ENCODE measurements around the gene AEBP2. TPM values are rescaled to one million over a fixed set of nuclear protein-coding genes. Genes with fewer than 3 reads are reported as not detected.

AEBP2 gene
- total RNA-seq, 4 donors from 2014 or later = 23.6 to 41.4 (median 38.6) TPM

DNA sequence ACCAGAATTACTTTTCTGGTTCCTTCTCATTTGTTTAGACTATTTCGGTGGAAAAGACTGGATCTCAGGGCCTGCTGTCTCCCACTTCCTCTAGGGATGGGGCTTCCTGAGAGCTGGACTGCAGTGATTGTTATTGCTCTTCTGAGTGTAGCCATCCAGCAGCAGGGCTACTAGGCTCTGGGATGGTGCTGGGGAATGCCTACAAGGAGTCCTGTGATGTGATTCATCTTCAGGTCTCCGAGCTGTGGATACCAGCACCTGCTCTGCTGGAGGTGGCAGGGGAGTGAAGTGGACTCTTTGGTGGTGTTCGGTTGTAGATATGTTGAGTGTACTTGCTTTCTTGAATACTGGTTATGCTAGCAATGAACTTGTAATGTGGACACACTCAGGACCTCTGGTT lies 42.7 kb downstream of the AEBP2 start:
- Histone ChIP-seq H3K4me1 (peaks cover 0 to 27% (median 0%) of the 10 kb centered on the region in 3 donors), H3K27ac (no peak overlapping the region), H3K9me3 (peaks cover 0 to 10% (median 0%) of the 10 kb centered on the region in 3 donors), H3K36me3 (peaks cover 0 to 14% of the 10 kb centered on the region in 2 donors), H3K27me3 (no peaks in the 10 kb centered on the region), H3K4me3 (no peak overlapping the region)
- TF ChIP-seq EP300 (IDR thresholded peaks at IDR 0.05) = no peak
- TF ChIP-seq POLR2A (IDR thresholded peaks at IDR 0.05) = no peak
- TF ChIP-seq POLR2AphosphoS5 (IDR thresholded peaks at IDR 0.05) = no peak
- TF ChIP-seq, protein P1, sequence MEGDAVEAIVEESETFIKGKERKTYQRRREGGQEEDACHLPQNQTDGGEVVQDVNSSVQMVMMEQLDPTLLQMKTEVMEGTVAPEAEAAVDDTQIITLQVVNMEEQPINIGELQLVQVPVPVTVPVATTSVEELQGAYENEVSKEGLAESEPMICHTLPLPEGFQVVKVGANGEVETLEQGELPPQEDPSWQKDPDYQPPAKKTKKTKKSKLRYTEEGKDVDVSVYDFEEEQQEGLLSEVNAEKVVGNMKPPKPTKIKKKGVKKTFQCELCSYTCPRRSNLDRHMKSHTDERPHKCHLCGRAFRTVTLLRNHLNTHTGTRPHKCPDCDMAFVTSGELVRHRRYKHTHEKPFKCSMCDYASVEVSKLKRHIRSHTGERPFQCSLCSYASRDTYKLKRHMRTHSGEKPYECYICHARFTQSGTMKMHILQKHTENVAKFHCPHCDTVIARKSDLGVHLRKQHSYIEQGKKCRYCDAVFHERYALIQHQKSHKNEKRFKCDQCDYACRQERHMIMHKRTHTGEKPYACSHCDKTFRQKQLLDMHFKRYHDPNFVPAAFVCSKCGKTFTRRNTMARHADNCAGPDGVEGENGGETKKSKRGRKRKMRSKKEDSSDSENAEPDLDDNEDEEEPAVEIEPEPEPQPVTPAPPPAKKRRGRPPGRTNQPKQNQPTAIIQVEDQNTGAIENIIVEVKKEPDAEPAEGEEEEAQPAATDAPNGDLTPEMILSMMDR (IDR thresholded peaks at IDR 0.05) = no peak
- 90 to 100% methylated on average over 1 to 3 of the region's 3 CpGs for WGBS, 2 donors (ENCODE audit: low coverage in 1 of 2)
- no peak for ATAC-seq

DNA sequence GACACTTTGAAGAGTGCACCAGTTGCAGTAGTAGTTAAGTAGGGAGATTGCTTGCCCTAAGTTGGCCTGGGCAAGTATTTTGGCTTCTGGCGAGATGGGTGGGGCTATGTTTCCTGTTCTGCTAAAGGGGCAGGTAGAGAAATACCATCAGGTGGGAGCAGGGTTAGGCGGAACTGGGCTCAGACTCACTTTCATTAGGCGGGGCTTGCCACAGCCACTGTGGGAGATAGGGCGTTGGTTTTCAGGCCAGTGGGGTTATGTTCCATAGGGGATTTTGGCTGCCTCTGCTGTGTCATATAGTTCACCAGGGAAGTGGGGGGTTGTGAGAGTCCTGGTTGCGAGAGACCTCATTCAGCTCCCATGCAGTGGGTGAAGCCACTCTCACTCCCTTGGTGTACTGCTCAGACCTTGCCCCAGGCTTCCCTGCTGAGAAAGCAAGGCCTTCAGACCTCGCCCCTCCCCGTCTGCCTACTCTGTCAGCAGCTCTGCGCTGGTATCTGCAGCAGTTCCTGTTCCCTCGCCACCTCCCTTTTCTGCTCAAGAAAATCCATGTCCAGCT lies 43.3 kb downstream of the AEBP2 start:
- Histone ChIP-seq H3K36me3 (peaks cover 0 to 14% of the 10 kb centered on the region in 2 donors), H3K27me3 (no peaks in the 10 kb centered on the region), H3K27ac (no peak overlapping the region), H3K4me1 (peaks cover 0 to 27% (median 0%) of the 10 kb centered on the region in 3 donors), H3K9me3 (peaks cover 0 to 10% (median 0%) of the 10 kb centered on the region in 3 donors), H3K4me3 (no peak overlapping the region)
- no peak for ATAC-seq
- TF ChIP-seq EP300 (IDR thresholded peaks at IDR 0.05) (no peak), POLR2A (IDR thresholded peaks at IDR 0.05) (no peak), POLR2AphosphoS5 (IDR thresholded peaks at IDR 0.05) (no peak)
- TF ChIP-seq, protein P1 (IDR thresholded peaks at IDR 0.05) = no peak
- 84% methylated on average over 9 of the region's 9 CpGs; no CpG with 5 or more reads in 1 of the 2 donors for WGBS, 2 donors (ENCODE audit: low coverage in 1 of 2)

DNA sequence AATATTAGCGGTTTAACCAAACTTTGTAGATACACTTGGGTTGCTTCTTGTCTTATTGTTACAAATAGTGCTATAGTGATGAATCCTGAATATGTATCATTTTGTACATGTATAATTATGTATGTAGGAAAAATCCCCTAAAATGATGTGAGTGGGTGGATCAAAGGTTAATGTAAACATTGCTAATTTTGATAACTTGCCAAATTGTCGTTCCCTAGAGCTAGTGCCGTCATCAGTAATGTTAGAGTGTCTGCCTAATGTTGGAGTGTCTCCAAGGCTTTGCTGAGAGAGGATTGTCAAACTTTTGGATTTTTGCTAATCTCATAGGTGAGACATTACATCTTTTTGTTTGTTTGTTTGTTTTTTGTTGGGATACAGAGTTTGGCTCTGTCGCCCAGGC lies 44.4 kb downstream of the AEBP2 start:
- 81 to 90% methylated on average over 3 to 4 of the region's 4 CpGs for WGBS, 2 donors (ENCODE audit: low coverage in 1 of 2)
- H3K4me3 ChIP-seq = no peak overlapping the region
- peaks cover 0 to 11% of the 10 kb centered on the region in 2 donors for H3K36me3 ChIP-seq
- no peak overlapping the region for H3K27ac ChIP-seq
- ATAC-seq = no peak
- peaks cover 0 to 10% (median 0%) of the 10 kb centered on the region in 3 donors for H3K9me3 ChIP-seq
- H3K4me1 ChIP-seq = peaks cover 0 to 27% (median 0%) of the 10 kb centered on the region in 3 donors
- no peaks in the 10 kb centered on the region for H3K27me3 ChIP-seq
- TF ChIP-seq POLR2AphosphoS5 (IDR thresholded peaks at IDR 0.05) (no peak), EP300 (IDR thresholded peaks at IDR 0.05) (no peak)
- TF ChIP-seq, protein P1 (IDR thresholded peaks at IDR 0.05) = no peak

DNA sequence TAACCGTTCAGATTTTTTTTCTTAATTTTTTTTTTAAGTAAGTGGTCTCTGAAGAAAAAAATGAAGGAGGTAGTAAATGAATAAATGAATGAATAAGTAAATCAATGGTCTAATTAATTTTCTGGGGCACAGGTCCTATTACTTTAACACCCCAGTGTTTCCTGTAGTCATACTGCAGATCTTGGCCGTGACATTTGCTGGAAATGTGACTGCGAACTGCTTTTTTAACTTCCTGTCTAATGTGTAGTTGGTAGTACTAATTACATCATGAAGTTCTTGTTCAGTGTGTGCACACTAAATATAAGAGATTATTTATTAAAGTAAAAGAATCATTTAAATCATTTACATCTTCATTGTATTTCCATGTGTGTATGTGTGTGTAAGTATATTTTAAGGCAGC lies 45.4 kb downstream of the AEBP2 start:
- WGBS, 2 donors (ENCODE audit: low coverage in 1 of 2) = 82 to 96% methylated on average over 3 of the region's 3 CpGs
- Histone ChIP-seq H3K27ac (no peak overlapping the region), H3K9me3 (peaks cover 0 to 10% (median 0%) of the 10 kb centered on the region in 3 donors), H3K4me3 (no peak overlapping the region), H3K27me3 (no peaks in the 10 kb centered on the region), H3K4me1 (peaks cover 0 to 27% (median 0%) of the 10 kb centered on the region in 3 donors), H3K36me3 (peaks cover 0 to 10% of the 10 kb centered on the region in 2 donors)
- TF ChIP-seq EP300 (IDR thresholded peaks at IDR 0.05) (no peak), POLR2AphosphoS5 (IDR thresholded peaks at IDR 0.05) (no peak), POLR2A (IDR thresholded peaks at IDR 0.05) (no peak)
- TF ChIP-seq, protein P1 (IDR thresholded peaks at IDR 0.05) = no peak
- no peak for ATAC-seq

DNA sequence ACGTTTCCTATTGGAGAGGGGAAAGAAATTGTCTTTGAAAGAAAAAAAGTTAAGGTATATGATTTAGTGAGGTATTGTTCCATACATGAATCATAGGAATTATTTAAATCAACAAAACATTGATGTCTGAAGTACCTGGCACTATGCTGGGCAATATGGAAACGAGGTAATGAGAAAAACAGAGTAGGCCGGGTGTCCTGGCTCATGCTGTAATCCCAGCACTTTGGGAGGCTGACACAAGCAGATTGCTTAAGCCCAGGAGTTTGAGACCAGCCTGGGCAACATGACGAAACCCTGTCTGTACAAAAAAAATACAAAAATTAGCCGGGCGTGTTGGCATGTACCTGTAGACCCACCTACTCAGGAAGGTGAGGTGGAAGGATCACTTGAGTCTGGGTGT lies 45.9 kb downstream of the AEBP2 start:
- H3K27me3 ChIP-seq = no peaks in the 10 kb centered on the region
- peaks cover 0 to 27% (median 0%) of the 10 kb centered on the region in 3 donors for H3K4me1 ChIP-seq
- H3K9me3 ChIP-seq = peaks cover 0 to 5% (median 0%) of the 10 kb centered on the region in 3 donors
- peaks cover 0 to 5% of the 10 kb centered on the region in 2 donors for H3K36me3 ChIP-seq
- no peak overlapping the region for H3K4me3 ChIP-seq
- WGBS, 2 donors (ENCODE audit: low coverage in 1 of 2) = 68 to 74% methylated on average over 3 to 6 of the region's 6 CpGs
- ATAC-seq = no peak
- TF ChIP-seq, protein P1 (IDR thresholded peaks at IDR 0.05) = no peak
- TF ChIP-seq POLR2A (IDR thresholded peaks at IDR 0.05) = no peak
- TF ChIP-seq EP300 (IDR thresholded peaks at IDR 0.05) = no peak
- no peak for TF ChIP-seq POLR2AphosphoS5 (IDR thresholded peaks at IDR 0.05)
- H3K27ac ChIP-seq = no peak overlapping the region

Measured in gastroesophageal sphincter (tissue), 4 donors.